Natural killer cell (primary cell): ENCODE measurements around the gene MSGN1. TPM values are rescaled to one million over a fixed set of nuclear protein-coding genes. Genes with fewer than 3 reads are reported as not detected.

Source experiments
- ATAC-seq, 3 donors: fragments of 150-1000 bp in 2 of 3; fragments of 200-7000 bp in 1 of 3; cut with Tn5 transposase; 1 replicate in 1 of 3; 2 replicates in 2 of 3; pipeline ENCODE4 v1.10.0; 2021; ENCODE audit warnings: mild to moderate bottlenecking in 2 of 3, moderate library complexity in 2 of 3
- DNase-seq, 2 donors: peaks; one replicate each; pipeline versions ENCODE4 v3.0.0 to v3.0.0-alpha.2; 2013 to 2021; ENCODE audit warnings: mixed read lengths in 1 of 2
- H3K27ac ChIP-seq: one replicate; pipeline ENCODE4 v1.5.1; 2013; ENCODE audit warnings: mild to moderate bottlenecking, low read length
- H3K27me3 ChIP-seq: one replicate; pipeline ENCODE4 v1.6.1; 2013; ENCODE audit warnings: low read length; ENCODE audit not compliant: control insufficient read depth, insufficient read depth
- H3K36me3 ChIP-seq: one replicate; pipeline ENCODE4 v1.6.1; 2013; ENCODE audit warnings: low read length; ENCODE audit not compliant: control insufficient read depth, insufficient read depth
- H3K4me1 ChIP-seq: one replicate; pipeline ENCODE4 v1.6.1; 2013; ENCODE audit warnings: low read length; ENCODE audit not compliant: control insufficient read depth, insufficient read depth
- H3K4me3 ChIP-seq: one replicate; pipeline ENCODE4 v1.5.1; 2013; ENCODE audit warnings: low read length
- H3K9me3 ChIP-seq: one replicate; pipeline ENCODE4 v1.6.1; 2013; ENCODE audit warnings: low read length; ENCODE audit not compliant: control insufficient read depth, insufficient read depth
- H3K27ac Mint-ChIP-seq, 2 donors: one replicate each; pipeline ENCODE4 v1.8.0; 2022; ENCODE audit warnings: mild to moderate bottlenecking in 2 of 2, mixed read lengths in 2 of 2, moderate library complexity in 1 of 2
- H3K27me3 Mint-ChIP-seq, 2 donors: one replicate each; pipeline ENCODE4 v1.8.0; 2022; ENCODE audit warnings: low read depth in 2 of 2, mixed read lengths in 2 of 2
- H3K36me3 Mint-ChIP-seq: one replicate; pipeline ENCODE4 v1.8.0; 2022; ENCODE audit warnings: mixed read lengths
- H3K4me1 Mint-ChIP-seq, 2 donors: one replicate each; pipeline ENCODE4 v1.8.0; 2022; ENCODE audit warnings: mixed read lengths in 2 of 2
- H3K4me3 Mint-ChIP-seq: one replicate; pipeline ENCODE4 v1.8.0; 2022; ENCODE audit warnings: mild to moderate bottlenecking, moderate library complexity, mixed read lengths
- H3K9me3 Mint-ChIP-seq, 2 donors: one replicate each; pipeline ENCODE4 v1.8.0; 2022; ENCODE audit warnings: mixed read lengths in 2 of 2
- WGBS: methylation state at CpG from one replicate; pipeline ENCODE4 v1.1.7; 2013; ENCODE audit warnings: missing lambda C conversion rate; ENCODE audit not compliant: insufficient coverage; 5-methylcytosine and 5-hydroxymethylcytosine counted together
- intact Hi-C: fragments of 100-400 bp; cut with micrococcal nuclease; formaldehyde crosslinking; loops from one replicate; pipeline ENCODE4 v1.14.2; 2022
- total RNA-seq, 4 donors: library from RNA; stranded (reverse); fragments of 120-200 nt in 1 of 4; gene quantifications; one replicate each; pipeline versions ENCODE4 v1.2.3 to v1.2.4, GENCODE V29; 2013 to 2022
- TF ChIP-seq, protein P1 (sequence below): fragments of 200-600 bp; IDR thresholded peaks from one replicate; pipeline ENCODE4 v1.8.0; 2022; ENCODE audit warnings: antibody characterized with exemption

The MSGN1 gene, protein sequence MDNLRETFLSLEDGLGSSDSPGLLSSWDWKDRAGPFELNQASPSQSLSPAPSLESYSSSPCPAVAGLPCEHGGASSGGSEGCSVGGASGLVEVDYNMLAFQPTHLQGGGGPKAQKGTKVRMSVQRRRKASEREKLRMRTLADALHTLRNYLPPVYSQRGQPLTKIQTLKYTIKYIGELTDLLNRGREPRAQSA
- total RNA-seq, result not detected
- total RNA-seq (2013), result not detected

DNA sequence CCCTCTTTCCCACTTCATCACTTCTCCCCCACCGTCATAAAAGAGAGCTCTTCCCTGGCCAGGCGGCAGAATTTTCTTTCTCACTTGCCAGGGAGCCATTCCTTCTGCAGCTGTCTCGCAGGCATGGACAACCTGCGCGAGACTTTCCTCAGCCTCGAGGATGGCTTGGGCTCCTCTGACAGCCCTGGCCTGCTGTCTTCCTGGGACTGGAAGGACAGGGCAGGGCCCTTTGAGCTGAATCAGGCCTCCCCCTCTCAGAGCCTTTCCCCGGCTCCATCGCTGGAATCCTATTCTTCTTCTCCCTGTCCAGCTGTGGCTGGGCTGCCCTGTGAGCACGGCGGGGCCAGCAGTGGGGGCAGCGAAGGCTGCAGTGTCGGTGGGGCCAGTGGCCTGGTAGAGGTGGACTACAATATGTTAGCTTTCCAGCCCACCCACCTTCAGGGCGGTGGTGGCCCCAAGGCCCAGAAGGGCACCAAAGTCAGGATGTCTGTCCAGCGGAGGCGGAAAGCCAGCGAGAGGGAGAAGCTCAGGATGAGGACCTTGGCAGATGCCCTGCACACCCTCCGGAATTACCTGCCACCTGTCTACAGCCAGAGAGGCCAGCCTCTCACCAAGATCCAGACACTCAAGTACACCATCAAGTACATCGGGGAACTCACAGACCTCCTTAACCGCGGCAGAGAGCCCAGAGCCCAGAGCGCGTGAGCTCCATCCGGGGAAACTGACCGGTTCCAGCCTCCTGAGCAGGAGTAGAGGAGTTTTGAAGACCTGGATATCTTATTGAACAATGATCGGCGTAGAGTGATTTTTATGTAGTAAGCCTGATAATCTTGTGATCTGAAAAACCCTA lies at the start of gene MSGN1:
MSGN1 (plus strand) TSS at position 65 of the 850 bp plus-strand sequence; CDS start at position 124, 59 bp downstream.
- no peak for DNase-seq
- H3K27me3 Mint-ChIP-seq, result peaks cover 9 to 29% of the 10 kb centered on the region in 2 donors
- 96% methylated on average over 26 of the region's 26 CpGs for WGBS

DNA sequence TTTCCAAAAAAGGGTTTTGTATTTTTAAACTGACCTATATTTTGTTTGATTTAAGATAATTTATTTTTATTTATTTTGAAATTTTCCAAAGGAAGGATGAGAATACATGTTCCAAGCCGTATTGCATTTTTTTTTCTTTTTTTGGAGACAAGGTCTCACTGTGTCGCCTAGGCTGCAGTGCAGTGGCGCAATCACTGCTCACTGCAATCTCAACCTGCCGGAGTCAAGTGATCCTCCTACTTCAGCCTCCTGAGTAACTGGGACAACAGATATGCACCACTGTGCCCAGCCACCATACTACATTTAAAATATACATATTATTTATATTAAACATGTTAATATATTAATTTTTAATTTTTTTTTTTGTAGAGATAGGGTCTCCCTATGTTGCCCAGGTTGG lies 47.4 kb upstream of the MSGN1 start:
- Mint-ChIP-seq H3K27me3 (no peaks in the 10 kb centered on the region), H3K36me3 (no peaks in the 10 kb centered on the region), H3K4me3 (no peak overlapping the region), H3K9me3 (no peaks in the 10 kb centered on the region), H3K4me1 (no peaks in the 10 kb centered on the region), H3K27ac (no peak overlapping the region)
- intact Hi-C loops, result no loop called here
- H3K36me3 ChIP-seq, result peaks cover 4% of the 10 kb centered on the region
- DNase-seq (no peak), ATAC-seq (no peak)
- H3K4me1 ChIP-seq, result no peaks in the 10 kb centered on the region
- no peak overlapping the region for H3K4me3 ChIP-seq
- H3K9me3 ChIP-seq, result no peaks in the 10 kb centered on the region
- 99% methylated on average over 4 of the region's 4 CpGs for WGBS
- TF ChIP-seq, protein P1, sequence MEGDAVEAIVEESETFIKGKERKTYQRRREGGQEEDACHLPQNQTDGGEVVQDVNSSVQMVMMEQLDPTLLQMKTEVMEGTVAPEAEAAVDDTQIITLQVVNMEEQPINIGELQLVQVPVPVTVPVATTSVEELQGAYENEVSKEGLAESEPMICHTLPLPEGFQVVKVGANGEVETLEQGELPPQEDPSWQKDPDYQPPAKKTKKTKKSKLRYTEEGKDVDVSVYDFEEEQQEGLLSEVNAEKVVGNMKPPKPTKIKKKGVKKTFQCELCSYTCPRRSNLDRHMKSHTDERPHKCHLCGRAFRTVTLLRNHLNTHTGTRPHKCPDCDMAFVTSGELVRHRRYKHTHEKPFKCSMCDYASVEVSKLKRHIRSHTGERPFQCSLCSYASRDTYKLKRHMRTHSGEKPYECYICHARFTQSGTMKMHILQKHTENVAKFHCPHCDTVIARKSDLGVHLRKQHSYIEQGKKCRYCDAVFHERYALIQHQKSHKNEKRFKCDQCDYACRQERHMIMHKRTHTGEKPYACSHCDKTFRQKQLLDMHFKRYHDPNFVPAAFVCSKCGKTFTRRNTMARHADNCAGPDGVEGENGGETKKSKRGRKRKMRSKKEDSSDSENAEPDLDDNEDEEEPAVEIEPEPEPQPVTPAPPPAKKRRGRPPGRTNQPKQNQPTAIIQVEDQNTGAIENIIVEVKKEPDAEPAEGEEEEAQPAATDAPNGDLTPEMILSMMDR, result no peak
- H3K27ac ChIP-seq, result no peak overlapping the region
- no peaks in the 10 kb centered on the region for H3K27me3 ChIP-seq

More for the DNA sequence above, at the start of gene MSGN1:
- Histone ChIP-seq H3K4me3 (no peak within 1 kb of the TSS), H3K4me1 (no peaks in the 10 kb centered on the region), H3K36me3 (no peaks in the 10 kb centered on the region), H3K27me3 (no peaks in the 10 kb centered on the region), H3K27ac (no peak within 1 kb of the TSS), H3K9me3 (no peaks in the 10 kb centered on the region)
- Mint-ChIP-seq H3K27ac (no peak within 1 kb of the TSS), H3K36me3 (no peaks in the 10 kb centered on the region), H3K4me1 (no peaks in the 10 kb centered on the region), H3K9me3 (no peaks in the 10 kb centered on the region), H3K4me3 (no peak within 1 kb of the TSS)
- no peak for ATAC-seq
- TF ChIP-seq, protein P1, result no peak
- intact Hi-C loops, result no loop called here

DNA sequence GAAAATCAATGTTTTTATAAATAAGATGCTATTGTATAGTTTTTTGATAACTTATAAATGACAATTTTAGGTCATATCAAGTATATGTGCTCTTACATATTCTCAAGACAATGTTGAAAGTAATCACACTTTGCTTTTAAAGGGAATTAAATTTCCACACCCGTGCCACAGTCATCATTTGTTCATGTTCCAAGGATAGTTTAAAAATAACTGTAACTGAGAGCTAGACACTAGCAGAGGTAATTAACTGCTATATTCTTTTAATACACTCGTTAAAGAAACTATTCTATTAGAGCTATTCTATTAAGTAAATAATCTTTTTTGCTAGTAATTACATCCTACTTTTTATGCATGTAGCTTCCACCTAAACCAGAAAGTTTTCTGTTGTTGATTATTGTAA lies 44.3 kb upstream of the MSGN1 start:
- no CpG with 5 or more reads among the region's 2 CpGs for WGBS

More for the DNA sequence above, 44.3 kb upstream of the MSGN1 start:
- no peak for DNase-seq
- H3K36me3 Mint-ChIP-seq, result peaks cover 15% of the 10 kb centered on the region
- Histone ChIP-seq H3K4me3 (no peak overlapping the region), H3K36me3 (peaks cover 4% of the 10 kb centered on the region), H3K4me1 (no peaks in the 10 kb centered on the region), H3K27ac (no peak overlapping the region), H3K9me3 (no peaks in the 10 kb centered on the region), H3K27me3 (no peaks in the 10 kb centered on the region)
- ATAC-seq, result no peak
- no peak overlapping the region for H3K27ac Mint-ChIP-seq
- TF ChIP-seq, protein P1, result no peak
- H3K4me1 Mint-ChIP-seq, result no peaks in the 10 kb centered on the region
- intact Hi-C loops, result no loop called here
- no peak overlapping the region for H3K4me3 Mint-ChIP-seq
- no peaks in the 10 kb centered on the region for H3K27me3 Mint-ChIP-seq
- H3K9me3 Mint-ChIP-seq, result no peaks in the 10 kb centered on the region
